ENCODE data around the gene TUBB6. TPM values are rescaled to one million over a fixed set of nuclear protein-coding genes. Genes with fewer than 3 reads are reported as not detected.

Gene TUBB6
- polyA plus RNA-seq, 1 donor from 2014 or later, result 3.8 TPM

- no peaks in the 10 kb centered on the region for H3F3A ChIP-seq (ENCODE audit: insufficient read depth, low read length, poor library complexity, severe bottlenecking)
- no peak overlapping the region for H3K4me3 ChIP-seq (ENCODE audit: low read length)
- H3K9me3 ChIP-seq (ENCODE audit: low read length), result no peaks in the 10 kb centered on the region
- H3K9ac ChIP-seq (ENCODE audit: low read length), result no peak overlapping the region
- H3K27ac ChIP-seq (ENCODE audit: low read length), result no peak overlapping the region
- no peak overlapping the region for H3K4me2 ChIP-seq (ENCODE audit: low read length)
- TF ChIP-seq POLR2AphosphoS5 (IDR thresholded peaks at IDR 0.05) (no peak), SMC3 (conservative IDR thresholded peaks at IDR 0.05; ENCODE audit: poor library complexity) (no peak), RAD21 (conservative IDR thresholded peaks at IDR 0.05) (no peak), EP300 (conservative IDR thresholded peaks at IDR 0.05; ENCODE audit: poor library complexity, severe bottlenecking) (no peak), TAF1 (IDR thresholded peaks at IDR 0.05; ENCODE audit: low read depth) (no peak), EZH2 (IDR thresholded peaks at IDR 0.05; ENCODE audit: borderline replicate concordance, insufficient read depth, low read length, poor library complexity, severe bottlenecking) (no peak), MXI1 (conservative IDR thresholded peaks at IDR 0.05; ENCODE audit: poor library complexity, severe bottlenecking) (no peak), CTCF (IDR thresholded peaks at IDR 0.05; ENCODE audit: poor library complexity, severe bottlenecking) (no peak), REST (IDR thresholded peaks at IDR 0.05; ENCODE audit: borderline replicate concordance) (no peak)
- H3K9me2 ChIP-seq (ENCODE audit: insufficient read depth, low read length), result no peaks in the 10 kb centered on the region
- peaks cover 4% of the 10 kb centered on the region for H3K36me3 ChIP-seq (ENCODE audit: insufficient read depth, low read length)
- H3K27me3 ChIP-seq (ENCODE audit: insufficient read depth, low read depth, low read length), result no peaks in the 10 kb centered on the region
- H4K20me1 ChIP-seq (ENCODE audit: insufficient read depth), result no peaks in the 10 kb centered on the region
- no peaks in the 10 kb centered on the region for H3K79me2 ChIP-seq (replicated peaks; ENCODE audit: insufficient read depth, low read length)
- H2AFZ ChIP-seq (ENCODE audit: low read depth, low read length), result no peak overlapping the region
Measured at GRCh38 chr18:12335503-12335902, 27.5 kb downstream of the TUBB6 start.

- H3K4me2 ChIP-seq (ENCODE audit: low read length), result no peak overlapping the region
- H3K79me2 ChIP-seq (replicated peaks; ENCODE audit: insufficient read depth, low read length), result no peaks in the 10 kb centered on the region
- no peak overlapping the region for H3K27ac ChIP-seq (ENCODE audit: low read length)
- H3K9me3 ChIP-seq (ENCODE audit: low read length), result no peaks in the 10 kb centered on the region
- TF ChIP-seq MXI1 (conservative IDR thresholded peaks at IDR 0.05; ENCODE audit: poor library complexity, severe bottlenecking) (no peak), POLR2AphosphoS5 (IDR thresholded peaks at IDR 0.05) (no peak), RAD21 (conservative IDR thresholded peaks at IDR 0.05) (no peak), REST (IDR thresholded peaks at IDR 0.05; ENCODE audit: borderline replicate concordance) (no peak), CTCF (IDR thresholded peaks at IDR 0.05; ENCODE audit: poor library complexity, severe bottlenecking) (no peak), EP300 (conservative IDR thresholded peaks at IDR 0.05; ENCODE audit: poor library complexity, severe bottlenecking) (no peak), EZH2 (IDR thresholded peaks at IDR 0.05; ENCODE audit: borderline replicate concordance, insufficient read depth, low read length, poor library complexity, severe bottlenecking) (no peak), TAF1 (IDR thresholded peaks at IDR 0.05; ENCODE audit: low read depth) (no peak), SMC3 (conservative IDR thresholded peaks at IDR 0.05; ENCODE audit: poor library complexity) (no peak)
- no peak overlapping the region for H3K9ac ChIP-seq (ENCODE audit: low read length)
- H4K20me1 ChIP-seq (ENCODE audit: insufficient read depth), result no peaks in the 10 kb centered on the region
- H3K9me2 ChIP-seq (ENCODE audit: insufficient read depth, low read length), result no peaks in the 10 kb centered on the region
- H3F3A ChIP-seq (ENCODE audit: insufficient read depth, low read length, poor library complexity, severe bottlenecking), result no peaks in the 10 kb centered on the region
- H3K27me3 ChIP-seq (ENCODE audit: insufficient read depth, low read depth, low read length), result no peaks in the 10 kb centered on the region
- no peak overlapping the region for H3K4me3 ChIP-seq (ENCODE audit: low read length)
- no peak overlapping the region for H2AFZ ChIP-seq (ENCODE audit: low read depth, low read length)
- H3K36me3 ChIP-seq (ENCODE audit: insufficient read depth, low read length), result peaks cover 4% of the 10 kb centered on the region
Measured at GRCh38 chr18:12336171-12336613, 28.2 kb downstream of the TUBB6 start.

Measured in neural cell (in vitro differentiated cells).